Mucosa of descending colon (tissue), 3 donors: ENCODE results near the gene KLRF1. TPM values are rescaled to one million over a fixed set of nuclear protein-coding genes. Genes with fewer than 3 reads are reported as not detected.
A peak's percentile ranks its signal among the peaks of the same experiment; 100 is the strongest.

Source experiments
- ATAC-seq: fragments of 200-7000 bp; cut with Tn5 transposase; one replicate; pipeline ENCODE4 v1.9.1; 2020; ENCODE audit warnings: mild to moderate bottlenecking, moderate library complexity
- DNase-seq, 3 donors: peaks; one replicate each; pipeline ENCODE4 v3.0.0-alpha.2; 2020
- H3K36me3 ChIP-seq: fragments of 200-600 bp; one replicate; pipeline ENCODE4 v1.8.0; 2021; ENCODE audit warnings: low read depth, mild to moderate bottlenecking
- H3K4me1 ChIP-seq: fragments of 200-600 bp; one replicate; pipeline ENCODE4 v1.8.0; 2021; ENCODE audit warnings: low read depth, mild to moderate bottlenecking
- H3K4me3 ChIP-seq: fragments of 200-600 bp; one replicate; pipeline ENCODE4 v1.8.0; 2021; ENCODE audit warnings: mild to moderate bottlenecking
- H3K9me3 ChIP-seq: fragments of 200-600 bp; one replicate; pipeline ENCODE4 v1.8.0; 2021; ENCODE audit warnings: mild to moderate bottlenecking
- CTCF ChIP-seq: fragments of 200-600 bp; IDR thresholded peaks from one replicate; pipeline ENCODE4 v1.8.0; 2022; ENCODE audit warnings: antibody characterized with exemption, mild to moderate bottlenecking
- intact Hi-C, 2 donors: fragments of 100-400 bp; cut with DNase I in 1 of 2; cut with micrococcal nuclease in 1 of 2; formaldehyde crosslinking; loops; one replicate each; pipeline versions ENCODE4 v1.11.0 to v1.11.1; 2022; cut with DNase I, micrococcal nuclease
- total RNA-seq, 3 donors: library from RNA; stranded (reverse); fragmentation: NEBNext Ultra II Directional in 2 of 3; extraction: Animal tissue kit (Norgen Biotek cat#: 25700) in 2 of 3; gene quantifications; one replicate each; pipeline versions ENCODE4 v1.2.1 to v1.2.4, GENCODE V29; 2021 to 2023
- donor health status: DM: no; HTN: no; CAD: no; lungs with moderate emphysema.
- donor health status: DM: no; HTN: no; CAD: no.
- donor health status: DM: no; HTN: yes; CAD: no.

The KLRF1 gene
- total RNA-seq, 3 donors from 2014 or later, result 0.55 to 0.73 (median 0.58) TPM

GRCh38 chr12:9810671-9811070, 16.6 kb upstream of the KLRF1 start:
- ATAC-seq, result no peak
- H3K4me1 ChIP-seq, result no peaks in the 10 kb centered on the region
- no peak for TF ChIP-seq CTCF
- no peaks in the 10 kb centered on the region for H3K9me3 ChIP-seq
- intact Hi-C loops, result loop anchor here in 1 of 2 donors (5.0 kb wide), 1 partner anchor 127 kb away; no protein-coding TSS in a partner anchor
- no peak overlapping the region for H3K4me3 ChIP-seq
- H3K36me3 ChIP-seq, result no peaks in the 10 kb centered on the region
- DNase-seq, result no peak

GRCh38 chr12:9811621-9812020, 15.7 kb upstream of the KLRF1 start:
- no peak for DNase-seq
- H3K9me3 ChIP-seq, result no peaks in the 10 kb centered on the region
- H3K4me3 ChIP-seq, result no peak overlapping the region
- H3K4me1 ChIP-seq, result no peaks in the 10 kb centered on the region
- no peaks in the 10 kb centered on the region for H3K36me3 ChIP-seq
- intact Hi-C loops, result loop anchor here in 1 of 2 donors (5.0 kb wide), 1 partner anchor 126 kb away; no protein-coding TSS in a partner anchor
- no peak for ATAC-seq
- no peak for TF ChIP-seq CTCF

- no peaks in the 10 kb centered on the region for H3K36me3 ChIP-seq
- intact Hi-C loops, result loop anchor here in 1 of 2 donors (5.0 kb wide), 1 partner anchor 123 kb away; no protein-coding TSS in a partner anchor
- peak; percentile 98 for ATAC-seq
- no peaks in the 10 kb centered on the region for H3K4me1 ChIP-seq
- no peaks in the 10 kb centered on the region for H3K9me3 ChIP-seq
- TF ChIP-seq CTCF, result peak; percentile 75
- no peak overlapping the region for H3K4me3 ChIP-seq
- peak; percentile 84 to 86 (median 85) for DNase-seq
Observed at GRCh38 chr12:9813821-9814798, 13.2 kb upstream of the KLRF1 start.

GRCh38 chr12:9820281-9820930, 6.9 kb upstream of the KLRF1 start:
- no peaks in the 10 kb centered on the region for H3K36me3 ChIP-seq
- no peaks in the 10 kb centered on the region for H3K4me1 ChIP-seq
- intact Hi-C loops, result no loop called here
- DNase-seq, result no peak
- no peak overlapping the region for H3K4me3 ChIP-seq
- no peaks in the 10 kb centered on the region for H3K9me3 ChIP-seq
- ATAC-seq, result no peak
- TF ChIP-seq CTCF, result no peak

- intact Hi-C loops, result no loop called here
- no peak for TF ChIP-seq CTCF
Observed at GRCh38 chr12:9829483-9829882, 2.2 kb downstream of the KLRF1 start.

More at GRCh38 chr12:9829483-9829882, 2.2 kb downstream of the KLRF1 start:
- ATAC-seq (no peak), DNase-seq (no peak)
- no peaks in the 10 kb centered on the region for H3K9me3 ChIP-seq
- no peak overlapping the region for H3K4me3 ChIP-seq
- no peaks in the 10 kb centered on the region for H3K36me3 ChIP-seq
- no peaks in the 10 kb centered on the region for H3K4me1 ChIP-seq
